ENCODE data around the gene KRTAP16-1.

DNA sequence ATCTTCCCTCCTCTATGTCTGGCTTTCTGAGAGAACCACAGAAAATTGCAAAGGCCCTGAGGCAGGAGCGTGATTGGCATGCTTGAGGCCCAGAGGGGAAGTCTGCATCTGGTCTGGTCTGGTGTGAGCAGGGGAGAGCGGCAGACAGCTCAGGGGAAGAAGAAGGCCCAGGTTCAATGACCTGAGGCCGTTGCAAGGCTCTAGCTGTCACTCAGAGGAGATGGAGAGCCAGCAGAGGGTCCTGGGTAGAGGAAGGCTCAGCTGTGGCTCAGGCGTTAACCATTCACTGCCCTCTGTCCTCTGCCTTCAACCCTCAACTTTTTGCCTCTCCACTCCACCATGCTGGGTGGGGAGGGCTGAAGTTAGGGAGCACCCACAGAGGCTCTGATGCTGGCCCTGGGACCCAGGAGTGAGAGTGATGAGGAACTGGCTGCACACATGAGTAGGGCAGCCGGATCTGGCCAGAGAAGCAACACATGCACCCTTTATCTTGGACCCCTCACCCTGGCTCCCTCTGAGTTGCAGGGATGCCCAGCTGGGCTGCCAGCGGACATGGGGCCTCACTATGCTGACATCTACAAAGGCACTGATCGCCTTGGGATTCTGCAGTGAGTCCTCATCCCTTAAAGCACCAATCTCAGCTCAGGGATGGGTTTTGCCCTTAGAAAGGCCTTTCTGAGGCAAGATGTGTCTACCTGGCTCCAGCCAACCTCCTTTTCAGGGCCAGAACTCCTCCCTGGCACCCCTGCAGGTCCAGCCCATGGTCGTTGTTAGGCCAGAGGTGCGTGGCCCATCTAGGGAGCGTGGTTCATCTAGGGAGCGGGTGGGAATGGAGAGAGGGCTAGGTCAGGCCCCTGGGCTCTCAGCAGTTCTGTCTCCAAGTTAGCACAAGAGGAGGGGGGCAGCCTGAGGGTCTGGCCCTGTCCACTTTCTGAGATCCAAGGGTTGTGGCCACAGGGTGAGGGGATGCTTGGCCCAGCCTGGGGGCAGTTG lies 14.1 kb upstream of the KRTAP16-1 start:
- TF ChIP-seq, protein P1, sequence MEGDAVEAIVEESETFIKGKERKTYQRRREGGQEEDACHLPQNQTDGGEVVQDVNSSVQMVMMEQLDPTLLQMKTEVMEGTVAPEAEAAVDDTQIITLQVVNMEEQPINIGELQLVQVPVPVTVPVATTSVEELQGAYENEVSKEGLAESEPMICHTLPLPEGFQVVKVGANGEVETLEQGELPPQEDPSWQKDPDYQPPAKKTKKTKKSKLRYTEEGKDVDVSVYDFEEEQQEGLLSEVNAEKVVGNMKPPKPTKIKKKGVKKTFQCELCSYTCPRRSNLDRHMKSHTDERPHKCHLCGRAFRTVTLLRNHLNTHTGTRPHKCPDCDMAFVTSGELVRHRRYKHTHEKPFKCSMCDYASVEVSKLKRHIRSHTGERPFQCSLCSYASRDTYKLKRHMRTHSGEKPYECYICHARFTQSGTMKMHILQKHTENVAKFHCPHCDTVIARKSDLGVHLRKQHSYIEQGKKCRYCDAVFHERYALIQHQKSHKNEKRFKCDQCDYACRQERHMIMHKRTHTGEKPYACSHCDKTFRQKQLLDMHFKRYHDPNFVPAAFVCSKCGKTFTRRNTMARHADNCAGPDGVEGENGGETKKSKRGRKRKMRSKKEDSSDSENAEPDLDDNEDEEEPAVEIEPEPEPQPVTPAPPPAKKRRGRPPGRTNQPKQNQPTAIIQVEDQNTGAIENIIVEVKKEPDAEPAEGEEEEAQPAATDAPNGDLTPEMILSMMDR (conservative IDR thresholded peaks at IDR 0.05; ENCODE audit: low read depth, low read length) = no peak
- no peak for TF ChIP-seq RCOR1 (IDR thresholded peaks at IDR 0.05; ENCODE audit: insufficient replicate concordance, low read length)
- no peak for TF ChIP-seq POLR2A (IDR thresholded peaks at IDR 0.05; ENCODE audit: low read depth, low read length)
- no peak for TF ChIP-seq SMC3 (IDR thresholded peaks at IDR 0.05; ENCODE audit: low read depth, low read length)
- TF ChIP-seq RFX5 (IDR thresholded peaks at IDR 0.05; ENCODE audit: low read depth, low read length) = no peak
- TF ChIP-seq MXI1 (IDR thresholded peaks at IDR 0.05; ENCODE audit: borderline replicate concordance, low read depth, low read length) = no peak
- TF ChIP-seq RAD21 (IDR thresholded peaks at IDR 0.05; ENCODE audit: low read length) = no peak
- TF ChIP-seq, protein P2, sequence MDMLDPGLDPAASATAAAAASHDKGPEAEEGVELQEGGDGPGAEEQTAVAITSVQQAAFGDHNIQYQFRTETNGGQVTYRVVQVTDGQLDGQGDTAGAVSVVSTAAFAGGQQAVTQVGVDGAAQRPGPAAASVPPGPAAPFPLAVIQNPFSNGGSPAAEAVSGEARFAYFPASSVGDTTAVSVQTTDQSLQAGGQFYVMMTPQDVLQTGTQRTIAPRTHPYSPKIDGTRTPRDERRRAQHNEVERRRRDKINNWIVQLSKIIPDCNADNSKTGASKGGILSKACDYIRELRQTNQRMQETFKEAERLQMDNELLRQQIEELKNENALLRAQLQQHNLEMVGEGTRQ (IDR thresholded peaks at IDR 0.05; ENCODE audit: low read depth, low read length) = no peak
- TF ChIP-seq BHLHE40 (IDR thresholded peaks at IDR 0.05; ENCODE audit: low read depth, low read length) = no peak
- TF ChIP-seq CHD1 (IDR thresholded peaks at IDR 0.05; ENCODE audit: low read depth, low read length) = no peak

Data from IMR-90 (cell line).